Gastroesophageal sphincter (tissue), 4 donors: ENCODE measurements around the gene SMIM21. TPM values are rescaled to one million over a fixed set of nuclear protein-coding genes. Genes with fewer than 3 reads are reported as not detected.

Source experiments
- ATAC-seq: fragments of 150-250 bp; one replicate; pipeline ENCODE4 v1.9.1; 2016; ENCODE audit warnings: mild to moderate bottlenecking, moderate library complexity
- H3K27ac ChIP-seq, 4 donors: fragments of 200-600 bp; sonication (generic) in 3 of 4; 1 replicate in 3 of 4; 2 replicates in 1 of 4; pipeline ENCODE4 v1.5.1; 2016 to 2019
- H3K27me3 ChIP-seq: fragments of 200-600 bp; sonication (generic); one replicate; pipeline ENCODE4 v1.5.1; 2019
- H3K36me3 ChIP-seq, 2 donors: fragments of 200-600 bp; sonication (generic); one replicate each; pipeline ENCODE4 v1.5.1; 2019; ENCODE audit warnings: control low read depth in 1 of 2
- H3K4me1 ChIP-seq, 3 donors: fragments of 200-600 bp; sonication (generic); 1 replicate in 2 of 3; 2 replicates in 1 of 3; pipeline ENCODE4 v1.5.1; 2016 to 2019; ENCODE audit warnings: control low read depth in 2 of 3
- H3K4me3 ChIP-seq, 2 donors: fragments of 200-600 bp; sonication (generic); one replicate each; pipeline ENCODE4 v1.5.1; 2019; ENCODE audit warnings: mild to moderate bottlenecking in 1 of 2, moderate library complexity in 1 of 2
- H3K9me3 ChIP-seq, 3 donors: fragments of 200-600 bp; sonication (generic); one replicate each; pipeline ENCODE4 v1.5.1; 2017 to 2019; ENCODE audit warnings: control low read depth in 2 of 3
- CTCF ChIP-seq, 4 experiments: fragments of 200-600 bp in 2 of 4; fragments of 450-650 bp in 2 of 4; sonication (generic) in 1 of 4; IDR thresholded peaks; one replicate each; pipeline ENCODE4 v1.5.1; 2017 to 2019; ENCODE audit warnings: antibody characterized with exemption in 4 of 4, mild to moderate bottlenecking in 2 of 4, moderate library complexity in 2 of 4
- EP300 ChIP-seq: sonication (generic); formaldehyde crosslinking; IDR thresholded peaks from one replicate; pipeline ENCODE4 v1.6.1; 2017; ENCODE audit warnings: antibody characterized with exemption, mild to moderate bottlenecking
- POLR2A ChIP-seq, 2 donors: fragments of 450-650 bp; IDR thresholded peaks; one replicate each; pipeline ENCODE4 v1.6.1; 2017; ENCODE audit warnings: antibody characterized with exemption in 2 of 2, mild to moderate bottlenecking in 2 of 2, moderate library complexity in 1 of 2
- POLR2AphosphoS5 ChIP-seq: sonication (generic); formaldehyde crosslinking; IDR thresholded peaks from one replicate; pipeline ENCODE4 v1.6.1; 2017; ENCODE audit warnings: antibody characterized with exemption
- WGBS, 2 donors: methylation state at CpG; one replicate each; pipeline ENCODE4 v1.1.5; 2018; ENCODE audit warnings: low coverage in 1 of 2; 5-methylcytosine and 5-hydroxymethylcytosine counted together
- total RNA-seq, 4 donors: library from RNA; depleted of rRNA; stranded (reverse); fragments of >200 nt; gene quantifications; one replicate each; pipeline ENCODE4 v1.1.0, GENCODE V29; 2016

The SMIM21 gene
- total RNA-seq, result not detected

- Histone ChIP-seq H3K36me3 (no peaks in the 10 kb centered on the region), H3K27ac (no peak within 1 kb of the TSS), H3K4me3 (no peak within 1 kb of the TSS), H3K9me3 (no peaks in the 10 kb centered on the region), H3K27me3 (no peaks in the 10 kb centered on the region), H3K4me1 (no peaks in the 10 kb centered on the region)
- TF ChIP-seq EP300, result no peak
- TF ChIP-seq POLR2AphosphoS5, result no peak
- TF ChIP-seq CTCF (IDR thresholded peaks at IDR 0.05), result no peak
- TF ChIP-seq POLR2A (IDR thresholded peaks at IDR 0.05), result no peak
- WGBS, 2 donors, result 67 to 80% methylated on average over 3 of the region's 4 CpGs
- no peak for ATAC-seq
Measured at GRCh38 chr18:75427603-75428002, at the start of gene SMIM21. TSS of gene SMIM21 (minus strand) at chr18:75427703. CDS start at chr18:75427563, 140 bp downstream.

GRCh38 chr18:75475228-75475627 is 47.7 kb upstream of the SMIM21 start:
- ATAC-seq, result no peak
- H3K27me3 ChIP-seq, result no peaks in the 10 kb centered on the region
- no peaks in the 10 kb centered on the region for H3K36me3 ChIP-seq
- no peak overlapping the region for H3K27ac ChIP-seq
- no peak overlapping the region for H3K4me3 ChIP-seq
- H3K4me1 ChIP-seq, result peaks cover 0 to 7% (median 0%) of the 10 kb centered on the region in 3 donors
- 50 to 53% methylated on average over 2 of the region's 2 CpGs for WGBS, 2 donors
- no peaks in the 10 kb centered on the region for H3K9me3 ChIP-seq
- no peak for TF ChIP-seq CTCF (IDR thresholded peaks at IDR 0.05)
- TF ChIP-seq POLR2A (IDR thresholded peaks at IDR 0.05), result no peak
- TF ChIP-seq EP300, result no peak
- no peak for TF ChIP-seq POLR2AphosphoS5

GRCh38 chr18:75474332-75474731 is 46.8 kb upstream of the SMIM21 start:
- no peaks in the 10 kb centered on the region for H3K9me3 ChIP-seq
- no peak overlapping the region for H3K4me3 ChIP-seq
- no peak for ATAC-seq
- H3K27me3 ChIP-seq, result no peaks in the 10 kb centered on the region
- no peaks in the 10 kb centered on the region for H3K36me3 ChIP-seq
- TF ChIP-seq POLR2A (IDR thresholded peaks at IDR 0.05) (no peak), POLR2AphosphoS5 (no peak), CTCF (IDR thresholded peaks at IDR 0.05) (no peak), EP300 (no peak)
- 42 to 49% methylated on average over 2 of the region's 2 CpGs for WGBS, 2 donors
- H3K27ac ChIP-seq, result no peak overlapping the region
- peaks cover 0 to 7% (median 0%) of the 10 kb centered on the region in 3 donors for H3K4me1 ChIP-seq

- WGBS, 2 donors, result 28 to 72% methylated on average over 4 of the region's 4 CpGs
- no peak overlapping the region for H3K27ac ChIP-seq
- TF ChIP-seq EP300 (no peak), POLR2AphosphoS5 (no peak), POLR2A (IDR thresholded peaks at IDR 0.05) (no peak), CTCF (IDR thresholded peaks at IDR 0.05) (no peak)
Measured at GRCh38 chr18:75473316-75473715, 45.8 kb upstream of the SMIM21 start.

GRCh38 chr18:75472906-75473305 is 45.4 kb upstream of the SMIM21 start:
- H3K36me3 ChIP-seq, result no peaks in the 10 kb centered on the region
- ATAC-seq, result no peak
- H3K9me3 ChIP-seq, result no peaks in the 10 kb centered on the region
- no peak overlapping the region for H3K27ac ChIP-seq
- TF ChIP-seq POLR2AphosphoS5, result no peak
- TF ChIP-seq POLR2A (IDR thresholded peaks at IDR 0.05), result no peak
- no peak for TF ChIP-seq EP300
- no peak for TF ChIP-seq CTCF (IDR thresholded peaks at IDR 0.05)
- H3K4me1 ChIP-seq, result peaks cover 0 to 7% (median 0%) of the 10 kb centered on the region in 3 donors
- H3K4me3 ChIP-seq, result no peak overlapping the region
- no peaks in the 10 kb centered on the region for H3K27me3 ChIP-seq
- WGBS, 2 donors, result 80 to 85% methylated on average over 2 to 3 of the region's 5 CpGs

More at GRCh38 chr18:75473316-75473715, 45.8 kb upstream of the SMIM21 start:
- no peaks in the 10 kb centered on the region for H3K36me3 ChIP-seq
- ATAC-seq, result no peak
- peaks cover 0 to 7% (median 0%) of the 10 kb centered on the region in 3 donors for H3K4me1 ChIP-seq
- H3K9me3 ChIP-seq, result no peaks in the 10 kb centered on the region
- no peaks in the 10 kb centered on the region for H3K27me3 ChIP-seq
- H3K4me3 ChIP-seq, result no peak overlapping the region
